H9 (cell line): ENCODE measurements around the gene PUS7. TPM values are rescaled to one million over a fixed set of nuclear protein-coding genes. Genes with fewer than 3 reads are reported as not detected.
"Not testable (repeated sequence)": the region's sequence is repeated elsewhere in the genome, so short reads cannot be mapped to it uniquely, and the experiment has no call there.

Experiments used
- DNase-seq: peaks from one replicate; pipeline ENCODE4 v3.0.0-alpha.2; 2017
- H2AFZ ChIP-seq: one replicate; pipeline ENCODE4 v1.6.1; 2013; ENCODE audit warnings: mild to moderate bottlenecking, low read length, control low read depth, moderate library complexity
- H2AK5ac ChIP-seq: 2 replicates; pipeline ENCODE4 v1.6.1; 2013; ENCODE audit warnings: low read length, control low read depth, mixed read lengths; ENCODE audit not compliant: insufficient read length
- H2BK120ac ChIP-seq: one replicate; pipeline ENCODE4 v1.6.1; 2013; ENCODE audit warnings: low read depth, mild to moderate bottlenecking, low read length, control low read depth, inconsistent platforms; ENCODE audit not compliant: poor library complexity, severe bottlenecking
- H2BK12ac ChIP-seq: 2 replicates; pipeline ENCODE4 v1.6.1; 2013; ENCODE audit warnings: low read length, control low read depth, mixed read lengths, low read depth; ENCODE audit not compliant: insufficient read length
- H2BK15ac ChIP-seq: 2 replicates; pipeline ENCODE4 v1.6.1; 2013; ENCODE audit warnings: low read depth, low read length, control low read depth
- H2BK20ac ChIP-seq: one replicate; pipeline ENCODE4 v1.6.1; 2013; ENCODE audit warnings: low read depth, mild to moderate bottlenecking, low read length, control low read depth, inconsistent platforms; ENCODE audit not compliant: poor library complexity, severe bottlenecking
- H2BK5ac ChIP-seq: 2 replicates; pipeline ENCODE4 v1.6.1; 2013; ENCODE audit warnings: low read length, control low read depth, mixed read lengths; ENCODE audit not compliant: insufficient read length
- H3K14ac ChIP-seq: 2 replicates; pipeline ENCODE4 v1.6.1; 2013; ENCODE audit warnings: low read length, control low read depth; ENCODE audit not compliant: insufficient read depth
- H3K18ac ChIP-seq: 2 replicates; pipeline ENCODE4 v1.6.1; 2013; ENCODE audit warnings: low read depth, mild to moderate bottlenecking, mixed read lengths, low read length, control low read depth; ENCODE audit not compliant: insufficient read length
- H3K23ac ChIP-seq: 2 replicates; pipeline ENCODE4 v1.6.1; 2013; ENCODE audit warnings: low read length, control low read depth, mixed read lengths, low read depth; ENCODE audit not compliant: insufficient read length
- H3K23me2 ChIP-seq: 2 replicates; pipeline ENCODE4 v1.6.1; 2013; ENCODE audit warnings: low read depth, mild to moderate bottlenecking, mixed read lengths, low read length, control low read depth; ENCODE audit not compliant: insufficient read length, poor library complexity, severe bottlenecking
- H3K27ac ChIP-seq: 2 replicates; pipeline ENCODE4 v1.5.1; 2013; ENCODE audit warnings: low read length, control low read depth, mixed read lengths, low read depth; ENCODE audit not compliant: insufficient read length
- H3K27me3 ChIP-seq: 2 replicates; pipeline ENCODE4 v1.6.1; 2013; ENCODE audit warnings: low read length, control low read depth, inconsistent platforms; ENCODE audit not compliant: insufficient read depth
- H3K4ac ChIP-seq: 2 replicates; pipeline ENCODE4 v1.6.1; 2013; ENCODE audit warnings: low read depth, mild to moderate bottlenecking, control low read depth, inconsistent platforms, low read length, moderate library complexity
- H3K4me1 ChIP-seq: 2 replicates; pipeline ENCODE4 v1.6.1; 2013; ENCODE audit warnings: low read length, control low read depth, inconsistent platforms; ENCODE audit not compliant: insufficient read depth
- H3K4me2 ChIP-seq: 2 replicates; pipeline ENCODE4 v1.6.1; 2013; ENCODE audit warnings: low read length, control low read depth, mixed read lengths; ENCODE audit not compliant: insufficient read length, insufficient read depth
- H3K56ac ChIP-seq: 2 replicates; pipeline ENCODE4 v1.6.1; 2013; ENCODE audit warnings: low read depth, mild to moderate bottlenecking, mixed read lengths, low read length, control low read depth; ENCODE audit not compliant: insufficient read length
- H3K79me1 ChIP-seq: 2 replicates; pipeline ENCODE4 v1.6.1; 2013; ENCODE audit warnings: low read depth, mild to moderate bottlenecking, moderate library complexity, low read length, control low read depth, inconsistent platforms; ENCODE audit not compliant: insufficient read depth, poor library complexity, severe bottlenecking
- H3K79me2 ChIP-seq: 2 replicates; pipeline ENCODE4 v1.6.1; 2013; ENCODE audit warnings: low read length, control low read depth, inconsistent platforms; ENCODE audit not compliant: insufficient read depth
- H3K9ac ChIP-seq: 2 replicates; pipeline ENCODE4 v1.6.1; 2013; ENCODE audit warnings: low read length, control low read depth, mixed read lengths; ENCODE audit not compliant: insufficient read length; ENCODE audit errors: extremely low read depth
- H3K9me3 ChIP-seq: one replicate; pipeline ENCODE4 v1.6.1; 2013; ENCODE audit warnings: low read depth, low read length, inconsistent platforms; ENCODE audit not compliant: control insufficient read depth
- H3T11ph ChIP-seq: one replicate; pipeline ENCODE4 v1.6.1; 2013; ENCODE audit warnings: mild to moderate bottlenecking, low read length, control low read depth, inconsistent platforms
- H4K20me1 ChIP-seq: one replicate; pipeline ENCODE4 v1.6.1; 2013; ENCODE audit not compliant: control insufficient read depth, insufficient read length, insufficient read depth
- H4K5ac ChIP-seq: 2 replicates; pipeline ENCODE4 v1.6.1; 2013; ENCODE audit warnings: low read depth, mild to moderate bottlenecking, mixed read lengths, low read length, control low read depth; ENCODE audit not compliant: insufficient read length
- H4K8ac ChIP-seq: replicated peaks from 2 replicates; pipeline ENCODE4 v1.6.1; 2013; ENCODE audit warnings: low read length, control low read depth, mixed read lengths, low read depth; ENCODE audit not compliant: insufficient read length
- H4K91ac ChIP-seq: 2 replicates; pipeline ENCODE4 v1.6.1; 2013; ENCODE audit warnings: low read depth, mild to moderate bottlenecking, moderate library complexity, mixed read lengths, low read length, control low read depth; ENCODE audit not compliant: insufficient read length
- H3K27ac Mint-ChIP-seq, 3 experiments: 2 replicates in 2 of 3; 3 replicates in 1 of 3; pipeline ENCODE4 v1.8.0; 2020 to 2021; ENCODE audit warnings: mixed read lengths in 3 of 3, mild to moderate bottlenecking in 1 of 3, moderate library complexity in 1 of 3
- H3K27me3 Mint-ChIP-seq: 2 replicates; pipeline ENCODE4 v1.8.0; 2021; ENCODE audit warnings: low read depth, mild to moderate bottlenecking, moderate library complexity, mixed read lengths
- H3K36me3 Mint-ChIP-seq, 3 experiments: 2 replicates in 2 of 3; 3 replicates in 1 of 3; pipeline ENCODE4 v1.8.0; 2020 to 2021; ENCODE audit warnings: low read depth in 3 of 3, mixed read lengths in 3 of 3; ENCODE audit not compliant: insufficient read depth in 1 of 3
- H3K4me1 Mint-ChIP-seq, 2 experiments: 2 replicates each; pipeline ENCODE4 v1.8.0; 2020; ENCODE audit warnings: mixed read lengths in 2 of 2
- H3K4me3 Mint-ChIP-seq, 2 experiments: 2 replicates in 1 of 2; 3 replicates in 1 of 2; pipeline ENCODE4 v1.8.0; 2020 to 2021; ENCODE audit warnings: mild to moderate bottlenecking in 2 of 2, mixed read lengths in 2 of 2, moderate library complexity in 1 of 2
- H3K9me3 Mint-ChIP-seq, 2 experiments: 2 replicates in 1 of 2; 3 replicates in 1 of 2; pipeline ENCODE4 v1.8.0; 2020; ENCODE audit warnings: mild to moderate bottlenecking in 2 of 2, mixed read lengths in 2 of 2, moderate library complexity in 1 of 2
- CTCF ChIP-seq: fragments of 200-600 bp; sonication (generic); conservative IDR thresholded peaks from 3 replicates; pipeline ENCODE4 v1.8.0; 2021; ENCODE audit warnings: antibody characterized with exemption, mild to moderate bottlenecking
- WGBS: extraction: QIAGEN DNeasy Blood & Tissue Kit; methylation state at CpG from one replicate; pipeline ENCODE4 v1.1.7; 2013; ENCODE audit warnings: missing lambda C conversion rate, low lambda C conversion rate, mixed read lengths; ENCODE audit not compliant: insufficient read length; ENCODE audit errors: extremely low coverage; 5-methylcytosine and 5-hydroxymethylcytosine counted together
- total RNA-seq: library from RNA; stranded (reverse); gene quantifications from 2 replicates; pipeline ENCODE4 v1.2.1, GENCODE V29; 2021

The PUS7 gene
- total RNA-seq, 1 experiment from 2014 or later = 54.3 TPM

GRCh38 chr7:105444342-105444987 is 77.6 kb downstream of the PUS7 start:
- Histone ChIP-seq H2AK5ac (no peak overlapping the region), H2AFZ (no peak overlapping the region), H3K79me1 (no peaks in the 10 kb centered on the region), H3T11ph (no peak overlapping the region), H4K8ac (no peak overlapping the region), H3K4me1 (no peaks in the 10 kb centered on the region), H2BK12ac (no peak overlapping the region), H4K20me1 (no peaks in the 10 kb centered on the region), H3K23ac (no peak overlapping the region), H3K9ac (no peak overlapping the region), H4K5ac (no peak overlapping the region), H3K18ac (no peak overlapping the region), H3K79me2 (no peaks in the 10 kb centered on the region), H3K27me3 (no peaks in the 10 kb centered on the region), H3K9me3 (no peaks in the 10 kb centered on the region), H3K56ac (no peak overlapping the region), H3K4ac (no peak overlapping the region), H3K23me2 (no peaks in the 10 kb centered on the region), H3K4me2 (no peak overlapping the region), H4K91ac (no peak overlapping the region), H2BK15ac (no peak overlapping the region), H2BK5ac (no peak overlapping the region), H3K27ac (no peak overlapping the region), H2BK20ac (no peak overlapping the region), H3K14ac (no peak overlapping the region), H2BK120ac (no peak overlapping the region)
- H3K9me3 Mint-ChIP-seq = no peaks in the 10 kb centered on the region
- no peaks in the 10 kb centered on the region for H3K27me3 Mint-ChIP-seq
- TF ChIP-seq CTCF = no peak
- no CpG with 5 or more reads among the region's 4 CpGs for WGBS
- H3K4me1 Mint-ChIP-seq = no peaks in the 10 kb centered on the region; a peak in 2 of 4 replicates
- no peak overlapping the region for H3K4me3 Mint-ChIP-seq
- no peak for DNase-seq
- H3K27ac Mint-ChIP-seq = no peak overlapping the region
- H3K36me3 Mint-ChIP-seq = no peaks in the 10 kb centered on the region

- not testable (repeated sequence) for H3K79me2 ChIP-seq, H4K8ac ChIP-seq, H2BK5ac ChIP-seq, H3K36me3 Mint-ChIP-seq, H4K5ac ChIP-seq, H2BK20ac ChIP-seq, H3K4me1 Mint-ChIP-seq, H3K56ac ChIP-seq, H4K20me1 ChIP-seq, DNase-seq, H3K27me3 Mint-ChIP-seq, H4K91ac ChIP-seq, H3K4me2 ChIP-seq, H3K23me2 ChIP-seq, H2AK5ac ChIP-seq, H3K4ac ChIP-seq, H3K23ac ChIP-seq, H3K79me1 ChIP-seq, H3K27ac ChIP-seq, H2AFZ ChIP-seq, H2BK12ac ChIP-seq, H3K4me3 Mint-ChIP-seq, H3K9me3 ChIP-seq, H3K18ac ChIP-seq, H3K27me3 ChIP-seq, H3K9me3 Mint-ChIP-seq, H3T11ph ChIP-seq, H3K9ac ChIP-seq, H2BK120ac ChIP-seq, H2BK15ac ChIP-seq, H3K14ac ChIP-seq, H3K4me1 ChIP-seq
- peak overlapping the region in 1 of 3 experiments; percentile 59; a peak in 1 of 7 replicates for H3K27ac Mint-ChIP-seq
- no CpG with 5 or more reads among the region's 9 CpGs for WGBS
These were observed 79.9 kb downstream of the PUS7 start for GRCh38 chr7:105442214-105442613.
